Calu3 (cell line): ENCODE data around the gene PCED1B. TPM values are rescaled to one million over a fixed set of nuclear protein-coding genes. Genes with fewer than 3 reads are reported as not detected.

Experiments
- Bru-seq: library from RNA; stranded (reverse); fragments of 400-500 nt; gene quantifications from one replicate; lab custom pipeline; 2021; lab: Mats Ljungman, UMichigan
- BruChase-seq, 2 experiments: library from RNA; stranded (reverse); fragments of 400-500 nt; gene quantifications; one replicate each; lab custom pipeline; 2021; lab: Mats Ljungman, UMichigan
- BruUV-seq: library from RNA; stranded (reverse); fragments of 400-500 nt; replicated peaks from 2 replicates; lab custom pipeline; 2021; lab: Mats Ljungman, UMichigan
- CTCF ChIA-PET: fragments of 300-600 bp; sonication (Branson Sonifier 250); formaldehyde crosslinking; loops from one replicate; lab custom pipeline; 2022; ENCODE audit warnings: antibody characterized with exemption; lab: Charles Lee
- DNase-seq: peaks from one replicate; pipeline ENCODE4 v3.0.0; 2022
- H3K27ac Mint-ChIP-seq: one replicate; pipeline ENCODE4 v1.8.0; 2022; ENCODE audit warnings: mixed read lengths; ENCODE audit not compliant: unreplicated experiment
- H3K27me3 Mint-ChIP-seq: one replicate; pipeline ENCODE4 v1.8.0; 2022; ENCODE audit warnings: mixed read lengths; ENCODE audit not compliant: unreplicated experiment
- H3K36me3 Mint-ChIP-seq: one replicate; pipeline ENCODE4 v1.8.0; 2022; ENCODE audit warnings: mild to moderate bottlenecking, moderate library complexity, mixed read lengths; ENCODE audit not compliant: insufficient read depth, unreplicated experiment
- H3K4me1 Mint-ChIP-seq: one replicate; pipeline ENCODE4 v1.8.0; 2022; ENCODE audit warnings: mild to moderate bottlenecking, low read depth, mixed read lengths; ENCODE audit not compliant: unreplicated experiment
- H3K4me3 Mint-ChIP-seq: one replicate; pipeline ENCODE4 v1.8.0; 2022; ENCODE audit warnings: mild to moderate bottlenecking, low read depth, moderate library complexity, mixed read lengths; ENCODE audit not compliant: unreplicated experiment
- H3K9me3 Mint-ChIP-seq: one replicate; pipeline ENCODE4 v1.8.0; 2022; ENCODE audit warnings: low read depth, mixed read lengths; ENCODE audit not compliant: unreplicated experiment
- CTCF ChIP-seq: fragments of 200-600 bp; IDR thresholded peaks from one replicate; pipeline ENCODE4 v1.8.0; 2022; ENCODE audit warnings: antibody characterized with exemption; ENCODE audit not compliant: unreplicated experiment
- intact Hi-C: fragments of 100-400 bp; cut with micrococcal nuclease; formaldehyde crosslinking; loops from one replicate; pipeline ENCODE4 v1.10.0; 2022; ENCODE audit not compliant: unreplicated experiment
- long read RNA-seq: library from polyadenylated mRNA; stranded (forward); transcript quantifications from one replicate; pipeline ENCODE4 v2.0.0, GENCODE V29; 2022
- total RNA-seq: library from RNA; stranded (reverse); gene quantifications from 2 replicates; pipeline ENCODE4 v1.2.3, GENCODE V29; 2022

Gene PCED1B
- total RNA-seq (2.1 and 4.1 TPM in 2 replicates), Bru-seq, nascent RNA (percentile 57 among the genes with signal in this experiment), BruChase-seq, experiment 1, labeled RNA remaining after a 6-hour chase (percentile 73 among the genes with signal in this experiment), BruChase-seq, experiment 2, labeled RNA remaining after a 2-hour chase (percentile 80 among the genes with signal in this experiment)
- long read RNA-seq, partial matches to known transcripts, result 0 of 4 reads
- long read RNA-seq, other reads (novel, unspliced or antisense), result 4 of 4 reads

- Mint-ChIP-seq H3K36me3 (peaks cover 76% of the 10 kb centered on the region), H3K27me3 (no peaks in the 10 kb centered on the region), H3K4me3 (peak within 1 kb of the TSS; percentile 95), H3K27ac (peak within 1 kb of the TSS; percentile 92), H3K9me3 (no peaks in the 10 kb centered on the region), H3K4me1 (peaks cover 48% of the 10 kb centered on the region)
- peak; percentile 64 for DNase-seq
- CTCF ChIA-PET, result interaction anchor here (0.8 to 2.0 kb wide), 5 partner anchors 9 to 197 kb away, joined by 3 to 9 read pairs (median 5); no protein-coding TSS in a partner anchor
- no peak for TF ChIP-seq CTCF
- intact Hi-C loops, result no loop called here
- BruUV-seq, result no TSS peak
Observed at GRCh38 chr12:47079468-47079980, at the start of gene PCED1B, which contains the start of gene AMIGO2. Gene PCED1B (plus strand): TSS chr12:47079621. CDS start chr12:47235064, 155,443 bp downstream. Gene AMIGO2 (minus strand): TSS chr12:47079959. CDS start chr12:47079002, 957 bp downstream.

GRCh38 chr12:47029903-47030302 is 49.5 kb upstream of the PCED1B start:
- H3K27ac Mint-ChIP-seq, result no peak overlapping the region
- DNase-seq, result no peak
- intact Hi-C loops, result loop anchor here (5.0 to 10.0 kb wide), 2 partner anchors 355 to 657 kb away; no protein-coding TSS in a partner anchor
- H3K36me3 Mint-ChIP-seq, result peaks cover 5% of the 10 kb centered on the region
- TF ChIP-seq CTCF, result no peak
- no peaks in the 10 kb centered on the region for H3K9me3 Mint-ChIP-seq
- no peaks in the 10 kb centered on the region for H3K27me3 Mint-ChIP-seq
- CTCF ChIA-PET, result no interaction called here
- H3K4me3 Mint-ChIP-seq, result no peak overlapping the region
- peaks cover 28% of the 10 kb centered on the region for H3K4me1 Mint-ChIP-seq
- BruUV-seq, result no TSS peak

GRCh38 chr12:47032644-47033043 is 46.8 kb upstream of the PCED1B start:
- peaks cover 8% of the 10 kb centered on the region for H3K36me3 Mint-ChIP-seq
- CTCF ChIA-PET, result interaction anchor here (0.7 to 2.5 kb wide), 10 partner anchors 38 to 625 kb away, joined by 3 to 28 read pairs (median 4); partner anchors contain the start of gene AMIGO2
- no TSS peak for BruUV-seq
- H3K4me1 Mint-ChIP-seq, result peaks cover 44% of the 10 kb centered on the region
- intact Hi-C loops, result loop anchor here (1.0 to 5.0 kb wide), 4 partner anchors 38 to 655 kb away; no protein-coding TSS in a partner anchor
- H3K27me3 Mint-ChIP-seq, result no peaks in the 10 kb centered on the region
- no peak overlapping the region for H3K4me3 Mint-ChIP-seq
- H3K9me3 Mint-ChIP-seq, result no peaks in the 10 kb centered on the region
- TF ChIP-seq CTCF, result no peak
- no peak for DNase-seq
- H3K27ac Mint-ChIP-seq, result peak overlapping the region; percentile 98

- CTCF ChIA-PET, result interaction anchor here (0.7 to 2.5 kb wide), 11 partner anchors 38 to 625 kb away, joined by 3 to 28 read pairs (median 4); partner anchors contain the start of gene AMIGO2
- peak; percentile 12 for DNase-seq
- Mint-ChIP-seq H3K36me3 (peaks cover 10% of the 10 kb centered on the region), H3K9me3 (no peaks in the 10 kb centered on the region), H3K4me1 (peaks cover 44% of the 10 kb centered on the region), H3K27me3 (no peaks in the 10 kb centered on the region), H3K4me3 (peak overlapping the region; percentile 44), H3K27ac (peak overlapping the region; percentile 98)
- intact Hi-C loops, result loop anchor here (1.0 to 5.0 kb wide), 4 partner anchors 38 to 654 kb away; no protein-coding TSS in a partner anchor
- BruUV-seq, result no TSS peak
- no peak for TF ChIP-seq CTCF
Observed at GRCh38 chr12:47033081-47033480, 46.3 kb upstream of the PCED1B start.
